NCI-H2107 treated with DMSO at 0.1 percent for 48 hours (cell line): ENCODE measurements around the gene ECSCR.
"Not testable (repeated sequence)": the region's sequence is repeated elsewhere in the genome, so short reads cannot be mapped to it uniquely, and the experiment has no call there.

Experiments used
- DNase-seq: peaks from one replicate; lab custom pipeline; 2025; ENCODE audit not compliant: unreplicated experiment; lab: John Stamatoyannopoulos, UW

The ECSCR gene

DNA sequence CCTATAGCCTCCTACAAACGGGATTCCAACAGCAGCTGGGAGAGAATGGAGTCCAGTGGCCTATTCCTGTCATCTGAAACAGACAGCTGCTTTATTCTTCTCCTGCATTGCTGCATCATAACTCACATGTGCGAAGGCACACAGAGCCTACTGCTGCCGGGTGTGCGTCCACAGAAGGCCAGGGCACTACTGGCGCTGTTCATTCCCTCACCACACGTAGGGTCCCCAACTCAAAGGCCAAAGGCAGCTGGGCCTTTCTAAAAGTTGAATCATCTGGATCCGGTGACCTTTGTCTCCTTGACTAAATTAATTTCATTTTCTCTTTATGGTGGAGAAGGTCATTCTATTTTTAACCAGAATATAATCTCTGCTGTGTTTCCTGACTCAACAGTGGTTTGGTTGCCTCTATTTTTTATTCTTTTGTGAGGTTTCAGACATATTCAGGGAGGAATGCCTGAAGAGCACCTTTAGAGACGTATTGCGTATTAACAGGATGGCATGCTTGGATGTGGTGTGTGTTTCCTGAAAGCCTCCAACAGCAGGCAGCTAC is 47.9 kb downstream of the ECSCR start:
- DNase-seq, result no peak

DNA sequence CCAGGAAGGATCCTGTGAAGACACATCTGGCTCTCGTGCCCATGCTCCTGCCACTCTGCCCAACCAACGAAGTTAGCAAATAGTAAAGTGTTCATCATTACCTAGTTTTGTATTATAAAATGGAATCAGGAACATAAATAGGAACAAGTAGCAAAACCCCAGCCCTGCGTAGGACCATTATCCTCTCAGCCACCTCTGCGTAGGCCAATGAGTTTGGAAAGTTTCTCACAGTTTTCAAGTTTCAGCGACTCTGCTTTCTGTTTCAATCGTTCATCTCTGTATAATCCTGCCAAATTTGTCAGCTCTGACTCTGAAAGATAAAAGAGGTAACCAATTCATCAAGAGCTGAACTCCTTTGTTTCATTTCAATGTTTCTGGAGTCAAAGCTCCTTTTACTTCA is 48.6 kb downstream of the ECSCR start:
- no peak for DNase-seq

DNA sequence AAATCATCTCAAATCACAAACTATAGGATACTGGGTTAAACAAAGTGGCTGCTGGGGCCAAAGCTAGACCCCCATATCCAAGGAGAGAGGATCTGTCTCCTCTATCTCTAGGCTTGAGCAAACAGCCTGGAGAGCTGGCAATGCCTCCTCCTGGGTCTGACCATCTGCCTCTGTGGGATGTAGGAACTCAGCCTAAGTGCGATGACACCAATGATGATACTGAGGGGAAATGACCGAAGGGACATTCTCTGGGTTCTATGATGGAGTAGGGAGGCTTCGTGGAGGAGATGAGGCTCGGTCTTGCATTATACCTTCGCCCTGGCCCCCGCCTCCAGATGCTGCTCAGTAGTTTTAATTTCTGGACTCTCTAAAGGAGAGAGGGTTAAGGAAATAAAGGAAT is 49.4 kb downstream of the ECSCR start:
- DNase-seq, result no peak

DNA sequence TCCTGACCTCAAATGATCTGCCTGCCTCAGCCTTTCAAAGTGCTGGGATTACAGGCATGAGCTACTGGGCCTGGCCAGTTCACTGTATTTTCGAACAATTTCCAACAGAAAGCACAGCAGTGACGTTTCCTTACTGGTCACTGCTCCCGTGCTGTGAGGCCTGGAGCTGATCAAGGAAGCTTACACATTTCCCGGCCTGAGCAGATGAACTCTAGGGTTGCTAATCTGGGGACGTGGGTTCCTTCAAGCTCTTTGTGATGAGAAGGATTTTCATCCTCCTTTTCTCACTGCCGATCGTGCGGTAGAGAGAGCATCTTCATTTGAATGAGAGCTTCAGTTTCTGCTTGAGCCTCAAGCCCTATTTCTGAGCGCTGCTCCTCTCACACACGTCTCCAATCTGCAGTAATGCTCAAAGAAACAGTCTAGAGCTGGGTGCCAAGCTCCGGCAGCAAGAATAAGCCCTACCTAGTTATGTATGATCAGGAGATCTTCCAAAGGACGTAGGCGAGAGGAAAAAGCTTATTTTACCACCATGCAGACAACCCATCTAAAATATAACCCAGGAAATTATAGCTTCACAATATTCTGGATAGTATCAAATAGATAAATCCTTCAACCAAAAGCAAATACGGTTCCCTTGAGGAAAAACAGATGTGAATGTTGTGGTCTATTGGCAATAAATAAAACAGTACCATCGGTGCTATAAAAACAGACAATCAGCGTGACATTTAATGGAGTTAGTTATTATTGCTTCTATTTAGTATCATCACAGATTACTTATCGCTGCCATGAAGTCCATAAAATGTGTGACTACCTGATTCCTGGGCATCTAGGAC is 51.3 kb downstream of the ECSCR start:
- no peak for DNase-seq

DNA sequence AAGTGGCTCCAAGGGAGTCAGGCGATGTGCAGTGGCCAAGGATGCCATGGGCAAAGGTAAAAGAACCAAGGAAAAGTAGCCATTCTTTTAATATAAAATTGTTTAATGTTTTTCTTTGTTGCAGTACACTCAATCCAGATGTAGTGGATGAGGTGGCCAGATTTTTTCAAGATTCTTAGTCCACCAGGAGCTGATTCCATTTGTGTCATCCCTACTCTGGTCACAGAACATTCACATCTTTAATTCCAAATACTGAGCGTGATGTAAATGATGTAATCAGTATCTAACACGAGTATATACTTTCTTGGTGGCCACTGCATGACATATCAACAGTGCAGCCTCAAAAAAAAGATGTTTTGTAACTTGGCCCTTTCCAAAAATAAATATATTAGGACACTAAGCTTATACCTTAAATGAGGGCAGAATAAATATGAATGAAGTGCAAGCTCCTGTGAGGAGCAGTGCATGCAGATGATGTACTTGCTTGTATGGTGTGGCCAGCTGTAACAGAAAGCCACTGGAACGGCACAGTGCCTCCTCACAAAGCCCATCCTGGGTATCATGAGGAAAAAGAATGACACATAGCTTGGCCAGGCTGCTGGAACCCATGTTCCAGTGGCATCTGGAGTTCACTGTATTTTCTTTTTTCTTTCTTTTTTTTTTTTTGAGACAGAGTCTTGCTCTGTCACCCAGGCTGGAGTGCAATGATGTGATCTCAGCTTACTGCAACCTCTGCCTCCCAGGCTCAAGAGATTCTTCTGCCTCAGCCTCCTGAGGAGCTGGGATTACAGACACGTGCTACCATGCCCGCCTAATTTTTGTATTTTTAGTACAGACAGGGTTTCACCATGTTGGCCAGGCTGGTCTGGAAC is 52.2 kb downstream of the ECSCR start:
- DNase-seq, result no peak

DNA sequence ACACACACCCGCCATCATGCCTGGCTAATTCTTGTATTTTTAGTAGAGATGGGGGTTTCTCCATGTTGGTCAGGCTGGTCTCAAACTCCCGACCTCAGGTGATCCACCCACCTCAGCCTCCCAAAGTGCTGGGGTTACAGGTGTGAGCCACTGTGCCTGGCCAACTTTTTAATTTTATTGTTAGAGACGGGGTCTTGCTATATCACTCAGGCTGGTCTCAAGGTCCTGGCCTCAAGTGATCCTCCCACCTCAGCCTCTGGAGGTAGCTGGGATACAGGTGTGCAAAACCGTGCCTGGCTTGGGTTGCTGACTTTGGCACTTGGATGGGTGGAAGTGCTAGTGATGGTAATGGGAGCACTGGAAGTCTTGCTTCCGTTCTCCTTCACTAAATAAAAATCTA is 53.4 kb downstream of the ECSCR start:
- DNase-seq, result not testable (repeated sequence)

DNA sequence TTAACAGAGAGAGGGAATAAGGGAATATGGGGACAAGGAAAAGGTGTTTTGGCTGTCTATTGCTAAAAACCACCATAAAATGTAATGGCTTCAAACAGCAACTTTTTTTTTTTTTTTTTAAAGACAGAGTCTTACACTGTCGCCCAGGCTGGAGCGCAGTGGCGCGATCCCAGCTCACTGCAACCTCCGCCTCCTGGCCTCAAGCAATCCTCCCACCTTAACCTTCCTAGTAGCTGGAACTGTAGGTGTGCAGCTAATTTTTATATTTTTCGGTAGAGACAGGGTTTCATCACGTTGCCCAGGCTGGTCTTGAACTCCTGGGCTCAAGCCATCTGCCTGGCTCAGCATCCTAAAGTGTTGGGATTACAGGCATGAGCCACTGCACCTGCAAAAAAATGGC is 54.4 kb downstream of the ECSCR start:
- no peak for DNase-seq

DNA sequence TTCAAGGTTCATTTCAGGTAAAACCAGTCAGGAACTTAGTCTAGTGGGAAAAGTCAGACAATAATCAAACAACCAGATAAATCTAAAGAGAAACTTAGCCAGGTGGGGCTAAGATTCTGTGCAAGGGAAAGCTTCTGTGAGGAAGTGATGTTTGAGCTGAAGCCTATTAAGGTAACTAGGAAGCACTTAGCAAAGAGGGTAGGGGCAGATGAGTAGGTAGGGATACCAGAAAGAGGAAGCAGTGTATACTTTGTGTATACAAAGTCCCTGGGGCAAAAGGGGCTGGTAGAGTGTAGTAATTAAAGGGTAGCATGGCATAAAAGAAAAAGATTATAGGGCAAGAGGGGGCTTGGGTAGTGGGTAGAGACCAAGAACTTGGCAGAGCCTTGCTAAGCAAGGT is 55.0 kb downstream of the ECSCR start:
- no peak for DNase-seq

DNA sequence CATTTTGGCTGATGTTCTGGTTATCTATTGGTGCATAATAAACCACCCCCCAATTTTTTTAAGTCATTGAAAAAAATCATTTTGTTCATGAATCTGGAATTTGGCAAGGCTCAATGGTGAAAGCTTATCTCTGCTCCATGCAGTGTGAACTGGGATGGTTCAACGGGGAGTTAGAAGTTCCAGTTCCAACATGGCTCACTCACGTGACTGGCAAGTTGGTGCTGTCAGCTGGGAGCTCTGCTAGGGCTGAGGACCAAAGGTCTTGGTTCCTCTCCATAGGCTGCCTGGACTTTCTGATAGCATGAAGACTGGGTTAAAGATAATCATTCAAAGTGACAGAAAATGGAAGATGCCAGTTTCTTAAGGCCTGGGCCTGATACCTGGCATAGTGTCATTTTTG is 55.6 kb downstream of the ECSCR start:
- DNase-seq, result no peak

DNA sequence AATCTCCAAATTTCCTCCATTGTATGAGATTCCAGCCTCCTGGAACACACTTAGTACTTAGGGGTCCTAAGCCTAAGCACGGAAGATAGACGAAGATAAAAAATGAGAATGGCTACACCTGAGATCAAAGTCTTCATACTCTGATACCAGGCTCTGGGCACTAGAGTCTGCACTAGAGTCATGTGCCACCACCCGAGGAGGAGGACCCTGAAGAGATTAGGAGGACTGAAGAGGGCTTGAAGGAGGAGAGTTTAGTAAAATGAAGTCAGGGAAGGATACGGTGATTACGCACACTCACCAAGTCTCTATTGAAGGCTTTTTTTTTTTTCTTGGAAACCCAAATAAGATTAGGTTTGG is 58.1 kb downstream of the ECSCR start:
- no peak for DNase-seq

DNA sequence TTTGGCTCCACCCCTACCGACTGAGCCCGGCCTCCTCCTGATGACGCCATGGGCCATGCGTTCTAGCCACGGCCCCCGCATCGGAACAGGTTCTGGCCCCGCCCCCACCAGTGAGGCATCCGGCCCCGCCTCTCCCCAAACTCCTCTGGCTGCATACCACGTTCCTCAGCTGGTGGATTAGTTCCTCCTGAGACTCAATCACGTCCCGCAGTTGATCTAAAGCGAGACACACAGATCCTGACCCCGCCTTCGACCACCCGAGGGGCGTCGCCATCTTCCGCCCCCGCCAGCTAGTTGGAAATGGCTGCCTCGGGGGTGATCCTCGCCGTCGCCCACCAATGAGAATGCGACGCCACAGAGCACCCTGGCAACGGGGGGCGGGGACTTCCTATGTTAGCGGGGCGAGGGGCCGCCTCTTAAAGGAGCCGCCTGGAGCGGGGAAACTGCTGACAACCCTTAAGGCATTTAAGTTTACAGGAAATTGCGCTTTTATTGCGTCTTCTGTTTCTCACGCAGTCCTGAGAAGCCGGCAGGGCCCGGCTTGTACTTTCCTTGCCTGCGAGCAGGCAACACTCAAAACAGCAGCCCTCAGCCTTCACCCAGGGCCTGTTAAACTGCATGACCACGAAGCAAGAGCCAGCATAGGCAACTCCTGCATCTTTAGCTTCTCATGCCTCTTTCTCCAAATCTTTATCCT is 58.6 kb downstream of the ECSCR start, which contains the start of gene SPATA24:
Gene SPATA24 (minus strand): TSS at position 303 of the 697 bp plus-strand sequence. CDS start 29 bp downstream, at position 274.
- DNase-seq, result peak; percentile 67

DNA sequence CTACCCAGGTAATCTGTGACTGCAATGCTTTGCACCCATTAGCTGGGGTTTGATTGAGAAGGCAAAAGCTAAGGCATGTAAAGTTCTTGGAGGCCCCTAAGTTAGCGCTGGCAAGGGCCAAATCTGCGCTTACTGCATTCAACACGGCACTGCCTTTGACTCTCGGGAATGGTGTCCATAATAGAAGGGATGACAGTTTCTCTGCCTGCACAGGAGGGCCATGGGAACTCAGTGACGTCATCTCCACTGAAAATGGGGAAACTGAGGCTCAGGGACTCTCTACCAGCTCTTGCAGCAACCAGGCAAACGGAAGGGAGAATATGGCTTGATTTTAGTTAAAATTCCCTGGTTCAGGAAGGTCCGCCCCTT is 59.1 kb downstream of the ECSCR start:
- no peak for DNase-seq

DNA sequence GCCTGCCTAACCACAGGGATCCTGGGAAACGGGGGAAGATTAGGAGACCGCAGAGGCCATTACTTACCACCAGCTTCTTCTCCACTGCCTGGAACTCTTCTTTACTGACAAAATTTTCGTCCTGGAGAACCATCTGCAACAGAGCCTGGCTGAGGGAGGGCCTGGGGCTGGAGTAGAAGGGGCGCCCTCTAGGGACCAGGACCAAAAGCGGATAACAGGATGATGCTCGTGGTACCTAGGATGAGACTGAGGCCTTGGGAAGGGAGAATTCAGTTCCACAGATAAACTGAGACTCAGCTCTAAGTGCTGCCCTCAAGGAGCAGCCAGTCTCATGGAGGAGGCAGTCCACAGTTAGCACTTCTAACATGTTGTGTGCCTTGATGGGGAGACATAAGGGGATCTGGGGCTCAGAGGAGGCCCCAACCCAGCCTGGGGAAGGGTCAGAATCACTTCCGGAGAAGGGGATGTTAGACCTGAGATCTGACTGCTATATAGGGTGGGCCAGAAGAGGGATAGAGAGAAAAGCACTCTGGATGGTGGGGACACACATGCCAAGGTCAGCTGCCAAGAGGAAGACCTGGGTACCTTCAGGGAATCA is 59.9 kb downstream of the ECSCR start:
- no peak for DNase-seq

DNA sequence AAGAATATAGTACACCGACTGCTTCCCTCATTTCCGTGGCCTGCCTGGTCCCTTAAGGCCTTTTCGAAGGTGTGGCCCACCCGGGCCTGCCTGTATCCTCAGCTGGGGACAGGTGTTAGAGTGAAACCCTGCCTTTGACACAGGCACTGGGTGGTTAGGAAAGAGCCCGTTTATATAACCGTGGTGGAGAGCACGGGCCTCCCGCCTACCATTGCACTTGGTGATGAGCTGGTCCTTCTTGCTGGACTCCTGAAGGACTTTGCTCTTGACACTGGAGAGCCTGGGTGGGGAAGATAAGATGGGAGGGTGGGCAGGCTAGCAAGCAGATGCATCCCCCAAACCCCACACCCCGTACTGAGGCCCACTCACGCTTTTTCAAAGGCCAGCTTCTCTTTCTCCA is 61.0 kb downstream of the ECSCR start:
- DNase-seq, result no peak

DNA sequence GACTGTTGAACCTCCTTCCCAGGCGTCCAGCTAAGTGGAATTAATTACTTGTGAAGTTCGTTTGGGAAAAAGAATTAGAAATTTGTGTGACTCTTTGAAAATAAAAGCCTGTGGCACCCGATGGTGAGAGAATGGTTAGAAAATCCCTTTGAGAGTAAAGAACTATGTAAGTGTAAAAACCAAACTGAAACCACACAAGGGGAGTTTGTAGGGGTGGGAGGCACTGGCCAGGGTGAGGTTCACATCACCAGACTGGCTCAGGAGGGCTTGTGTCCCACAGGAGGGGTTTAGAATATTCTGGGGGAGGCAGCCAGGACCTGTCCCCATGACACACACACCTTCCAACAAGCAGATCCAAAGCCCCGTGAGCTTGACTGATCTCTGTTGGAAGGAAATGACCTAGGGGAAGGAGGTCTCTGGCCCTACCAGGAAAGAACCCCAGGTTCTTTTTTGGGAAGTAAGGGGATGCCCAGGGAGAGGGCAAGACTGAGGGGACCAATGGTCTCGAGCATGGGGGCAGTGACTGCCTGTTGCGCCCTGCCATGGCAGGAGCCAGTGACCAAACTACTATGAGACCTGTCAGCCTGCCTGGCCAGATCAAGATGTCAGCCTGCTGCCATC is 62.9 kb downstream of the ECSCR start:
- DNase-seq, result no peak
